ENCODE data around the gene CDC45.

DNA sequence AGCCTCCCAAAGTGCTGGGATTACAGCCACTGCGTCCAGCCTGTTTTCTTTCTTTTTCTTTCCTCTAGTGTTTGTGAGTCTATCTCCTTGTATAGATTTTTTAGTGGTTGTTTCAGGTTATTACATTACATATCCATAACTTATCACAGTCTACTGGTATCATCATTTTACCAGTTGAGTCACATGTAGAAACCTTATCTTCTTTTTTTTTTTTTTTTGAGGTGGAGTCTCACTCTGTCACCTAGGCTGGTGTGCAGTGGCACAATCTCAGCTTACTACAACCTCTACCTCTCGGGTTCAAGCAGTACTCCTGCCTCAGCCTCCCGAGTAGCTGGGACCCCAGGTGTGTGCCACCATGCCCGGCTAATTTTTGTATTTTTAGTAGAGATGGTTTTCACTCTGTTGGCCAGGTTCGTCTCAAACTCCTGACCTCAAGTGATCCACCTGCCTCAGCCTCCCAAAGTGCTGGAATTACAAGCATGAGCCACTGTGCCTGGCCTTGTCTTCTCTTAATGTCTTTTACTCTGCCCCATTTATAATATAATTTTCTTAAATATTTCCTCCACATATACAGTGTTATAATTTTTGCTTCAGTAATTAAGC, 11.0 kb downstream of the CDC45 start:
- TF ChIP-seq EZH2 (IDR thresholded peaks at IDR 0.05; ENCODE audit: borderline replicate concordance, low read length), result no peak
- no peak for TF ChIP-seq CTCF (conservative IDR thresholded peaks at IDR 0.05 in 1 of 2, IDR thresholded peaks at IDR 0.05 in 1 of 2; ENCODE audit: extremely low read depth in 1 of 2, insufficient read depth in 1 of 2, low read depth in 1 of 2, low read length in 2 of 2)
